GM19467 (cell line): ENCODE results near the gene RSU1.

Source experiments
- ATAC-seq: cut with Tn5 transposase; IDR thresholded peaks from one replicate; pipeline ENCODE4 v1.9.1; 2021; ENCODE audit warnings: mild to moderate bottlenecking, moderate library complexity; ENCODE audit not compliant: unreplicated experiment

Gene RSU1

GRCh38 chr10:16685551-16685950 lies 131.7 kb downstream of the RSU1 start:
- no peak for ATAC-seq

GRCh38 chr10:16681521-16681920 lies 135.7 kb downstream of the RSU1 start:
- no peak for ATAC-seq

- no peak for ATAC-seq
Measured at GRCh38 chr10:16679511-16679910, 137.7 kb downstream of the RSU1 start.

GRCh38 chr10:16675334-16675733 lies 141.9 kb downstream of the RSU1 start:
- ATAC-seq = no peak

GRCh38 chr10:16674147-16674703 lies 143.0 kb downstream of the RSU1 start:
- ATAC-seq = no peak

- no peak for ATAC-seq
Measured at GRCh38 chr10:16673443-16673842, 143.8 kb downstream of the RSU1 start.

GRCh38 chr10:16663444-16663843 lies 153.8 kb downstream of the RSU1 start:
- ATAC-seq = no peak

- ATAC-seq = no peak
Measured at GRCh38 chr10:16662923-16663322, 154.3 kb downstream of the RSU1 start.

- no peak for ATAC-seq
Measured at GRCh38 chr10:16656895-16657294, 160.3 kb downstream of the RSU1 start.

GRCh38 chr10:16653224-16653623 lies 164.0 kb downstream of the RSU1 start:
- ATAC-seq = no peak

- ATAC-seq = no peak
Measured at GRCh38 chr10:16652154-16652553, 165.1 kb downstream of the RSU1 start.

GRCh38 chr10:16649757-16650156 lies 167.5 kb downstream of the RSU1 start:
- no peak for ATAC-seq

GRCh38 chr10:16648366-16648765 lies 168.9 kb downstream of the RSU1 start:
- ATAC-seq = no peak

- ATAC-seq = no peak
Measured at GRCh38 chr10:16646181-16647059, 170.8 kb downstream of the RSU1 start.

GRCh38 chr10:16644146-16644545 lies 173.1 kb downstream of the RSU1 start:
- ATAC-seq = no peak

GRCh38 chr10:16643502-16643901 lies 173.7 kb downstream of the RSU1 start:
- no peak for ATAC-seq

GRCh38 chr10:16640153-16640552 lies 177.1 kb downstream of the RSU1 start:
- no peak for ATAC-seq

GRCh38 chr10:16639471-16639870 lies 177.8 kb downstream of the RSU1 start:
- ATAC-seq = no peak

GRCh38 chr10:16632996-16633395 lies 184.2 kb downstream of the RSU1 start:
- no peak for ATAC-seq

GRCh38 chr10:16626697-16627096 lies 190.5 kb downstream of the RSU1 start:
- no peak for ATAC-seq

GRCh38 chr10:16612981-16613355 lies 204.3 kb downstream of the RSU1 start:
- no peak for ATAC-seq

- no peak for ATAC-seq
Measured at GRCh38 chr10:16612115-16612980, 204.9 kb downstream of the RSU1 start.
